ENCODE measurements around the gene PGBD1. TPM values are rescaled to one million over a fixed set of nuclear protein-coding genes. Genes with fewer than 3 reads are reported as not detected.

PGBD1 gene
- total and polyA plus RNA-seq, 2 of the 8 experiments (the other 6 are each of a cell fraction or from before 2014, with no cell fraction given) = 2.5 to 9.2 TPM

DNA sequence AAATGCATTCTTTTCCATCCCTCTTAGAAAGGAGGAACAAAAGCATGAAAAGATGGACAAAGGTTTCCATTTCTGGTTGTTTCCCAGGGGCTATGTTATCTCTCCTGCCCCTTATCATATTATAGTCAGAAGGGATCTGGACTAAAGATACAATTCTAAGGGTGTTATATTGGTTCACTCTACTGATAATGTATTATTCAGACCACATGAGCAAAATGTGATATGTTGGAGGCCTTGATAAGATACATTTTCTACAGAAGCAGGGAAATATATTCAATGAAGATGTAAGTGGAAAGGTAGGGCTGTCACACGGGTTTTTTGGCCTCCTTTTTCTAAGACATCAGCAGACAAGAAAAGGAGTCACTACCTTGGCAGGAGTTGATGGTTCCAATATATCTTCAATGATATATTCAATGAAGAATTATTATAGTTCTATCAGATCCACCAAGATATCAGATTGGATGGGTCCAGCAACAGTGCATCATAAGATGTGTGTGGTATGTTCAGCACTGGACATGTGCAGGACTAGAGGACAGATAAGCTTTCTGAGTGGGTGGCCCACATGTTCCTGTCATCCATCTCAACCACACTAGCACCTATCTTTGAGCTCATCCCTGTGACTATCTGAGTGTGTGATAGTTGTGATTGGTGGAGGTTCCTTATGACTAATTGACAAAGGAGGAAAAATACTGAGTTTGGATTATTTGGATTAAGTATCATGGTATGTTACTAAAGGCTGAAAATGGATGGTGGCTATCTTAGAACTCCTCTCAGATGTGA, 62.7 kb downstream of the PGBD1 start:
- H3K23me2 ChIP-seq (ENCODE audit: low read depth, low read length) = no peaks in the 10 kb centered on the region
- no peak overlapping the region for H3K18ac ChIP-seq (ENCODE audit: extremely low read depth, low read length)
- no peaks in the 10 kb centered on the region for H3K9me3 ChIP-seq (ENCODE audit: insufficient read depth in 2 of 2, low read depth in 1 of 2, low read length in 1 of 2)
- ChIA-PET POLR2A (ENCODE audit: partially characterized antibody) (interaction anchor here (5.0 kb wide), 1 partner anchor 8 kb away, joined by 24 read pairs; the partner anchor contains the start of gene ZSCAN31), CTCF (ENCODE audit: partially characterized antibody) (interaction anchor here (0.7 to 1.2 kb wide), 2 partner anchors 72 to 92 kb away, joined by 3 to 4 read pairs; partner anchors contain the start of gene ZKSCAN4)
- H3K4ac ChIP-seq (replicated peaks; ENCODE audit: insufficient read length, low read depth, low read length) = no peak overlapping the region
- H2BK5ac ChIP-seq (ENCODE audit: low read depth, low read length) = no peak overlapping the region
- H4K8ac ChIP-seq (ENCODE audit: extremely low read depth, insufficient read depth, low read length) = no peak overlapping the region
- H4K91ac ChIP-seq (replicated peaks; ENCODE audit: insufficient read length, low read length) = no peak overlapping the region
- no peaks in the 10 kb centered on the region for H4K20me1 ChIP-seq (replicated peaks in 1 of 2; ENCODE audit: control insufficient read depth in 1 of 2, insufficient read depth in 2 of 2, low read length in 2 of 2)
- no peak overlapping the region for H2AK5ac ChIP-seq (ENCODE audit: low read depth, low read length)
- H3K4me3 ChIP-seq (ENCODE audit: extremely low read depth in 1 of 4, insufficient read depth in 2 of 4, low read depth in 3 of 4, low read length in 4 of 4) = no peak overlapping the region
- H3K14ac ChIP-seq (ENCODE audit: insufficient read length) = peak overlapping the region; percentile 66
- H3K4me1 ChIP-seq (replicated peaks in 1 of 4; ENCODE audit: control insufficient read depth in 3 of 4, insufficient read depth in 4 of 4, low read length in 3 of 4) = no peaks in the 10 kb centered on the region
- H3K36me3 ChIP-seq (ENCODE audit: control insufficient read depth in 2 of 4, insufficient read depth in 4 of 4, low read length in 3 of 4) = no peaks in the 10 kb centered on the region
- no peak overlapping the region for H2AFZ ChIP-seq (ENCODE audit: low read length)
- peaks cover 0 to 1% (median 0%) of the 10 kb centered on the region in 4 experiments; a peak in 1 of 7 replicates for H3K27me3 ChIP-seq (replicated peaks in 1 of 4; ENCODE audit: control insufficient read depth in 3 of 4, extremely low read depth in 1 of 4, insufficient read depth in 3 of 4, low read length in 3 of 4)
- FAIRE-seq (no peak), DNase-seq (ENCODE audit: low read depth in 1 of 2, low spot score in 2 of 2) (no peak)
- no peak overlapping the region for H3K27ac ChIP-seq (ENCODE audit: low read depth, low read length)
- H3K56ac ChIP-seq (replicated peaks; ENCODE audit: insufficient read length, low read depth, low read length) = no peak overlapping the region
- H2BK12ac ChIP-seq (ENCODE audit: low read depth, low read length) = no peak overlapping the region
- WGBS, 2 experiments (ENCODE audit: extremely low coverage in 1 of 2, insufficient coverage in 1 of 2, insufficient read length in 1 of 2, insufficient replicate concordance in 2 of 2, low coverage in 1 of 2, low lambda C conversion rate in 2 of 2, missing lambda C conversion rate in 1 of 2) = 61% methylated on average over 1 of the region's 1 CpG; no CpG with 5 or more reads in 1 of the 2 experiments
- no peak overlapping the region for H2BK15ac ChIP-seq (ENCODE audit: low read length)
- H4K5ac ChIP-seq (ENCODE audit: insufficient read length, low read depth, low read length) = no peak overlapping the region
- no peak overlapping the region for H2BK120ac ChIP-seq (replicated peaks; ENCODE audit: low read depth, low read length)
- no peak overlapping the region for H3K9ac ChIP-seq (replicated peaks in 1 of 4; ENCODE audit: extremely low read depth in 1 of 4, low read depth in 3 of 4, low read length in 3 of 4)
- H3K79me1 ChIP-seq (ENCODE audit: low read depth, low read length) = no peaks in the 10 kb centered on the region
- H3K79me2 ChIP-seq (ENCODE audit: control insufficient read depth in 1 of 2, insufficient read depth in 2 of 2, low read length in 2 of 2) = no peaks in the 10 kb centered on the region
- H3K23ac ChIP-seq (ENCODE audit: insufficient read length) = no peak overlapping the region
- no peak overlapping the region for H2BK20ac ChIP-seq (ENCODE audit: low read length)
- H3K4me2 ChIP-seq (ENCODE audit: insufficient read depth in 1 of 2, low read depth in 2 of 2, low read length in 2 of 2) = no peak overlapping the region
- TF ChIP-seq RAD21 (IDR thresholded peaks at IDR 0.05 in 1 of 2, conservative IDR thresholded peaks at IDR 0.05 in 1 of 2; ENCODE audit: low read depth in 2 of 2, low read length in 2 of 2) = no peak
- TF ChIP-seq POLR2AphosphoS5 (IDR thresholded peaks at IDR 0.05; ENCODE audit: low read depth, low read length) = no peak
- TF ChIP-seq ASH2L (IDR thresholded peaks at IDR 0.05; ENCODE audit: low read length) = no peak
- no peak for TF ChIP-seq CEBPB (IDR thresholded peaks at IDR 0.05; ENCODE audit: low read depth, low read length)
- no peak for TF ChIP-seq SIRT6 (IDR thresholded peaks at IDR 0.05; ENCODE audit: low read length)
- no peak for TF ChIP-seq ATF2 (IDR thresholded peaks at IDR 0.05; ENCODE audit: low read length)
- no peak for TF ChIP-seq BCL11A (IDR thresholded peaks at IDR 0.05; ENCODE audit: low read depth in 2 of 2, low read length in 2 of 2)
- TF ChIP-seq TAF1 (IDR thresholded peaks at IDR 0.05; ENCODE audit: low read depth, low read length) = no peak
- no peak for TF ChIP-seq TCF12 (IDR thresholded peaks at IDR 0.05; ENCODE audit: low read depth, low read length)
- no peak for TF ChIP-seq HDAC6 (IDR thresholded peaks at IDR 0.05; ENCODE audit: low read depth, low read length)
- no peak for TF ChIP-seq FOSL1 (IDR thresholded peaks at IDR 0.05; ENCODE audit: insufficient read depth, low read depth, low read length)

Measured in H1 (cell line).